ENCODE measurements around the gene ADIPOR2. TPM values are rescaled to one million over a fixed set of nuclear protein-coding genes. Genes with fewer than 3 reads are reported as not detected.

ADIPOR2 gene
- total and polyA plus RNA-seq, 2 donors (not counting 1 experiment from before 2014, with no cell fraction given): 9.2 to 35.9 TPM

DNA sequence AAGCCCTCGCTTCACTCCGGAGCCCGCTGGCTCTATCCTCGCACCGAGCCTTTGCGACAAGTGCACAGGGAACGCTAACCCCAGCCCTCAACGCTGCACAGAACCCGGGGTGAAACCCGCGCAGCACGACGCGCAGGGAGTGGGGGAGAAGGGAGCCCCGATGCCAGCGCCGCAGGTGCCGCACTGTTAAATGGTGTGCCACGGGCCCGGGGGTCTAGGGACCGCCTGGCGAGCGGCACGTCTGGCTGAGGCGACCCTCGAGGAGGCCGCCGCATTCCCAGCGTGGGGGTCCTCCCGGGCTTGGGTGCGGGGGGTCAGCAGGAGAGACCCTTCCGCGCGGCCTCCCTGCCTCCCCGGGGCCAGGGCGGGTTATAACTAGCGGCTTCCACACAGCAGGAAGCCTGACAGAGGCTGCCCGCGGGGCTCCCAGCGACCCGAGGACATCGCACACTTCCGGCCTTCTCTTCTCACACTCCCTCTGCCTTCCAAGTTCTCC, 105.7 kb downstream of the ADIPOR2 start:
- peak overlapping the region; percentile 97 for H3K27ac Mint-ChIP-seq
- ChIA-PET POLR2A (interaction anchor here (0.6 to 1.7 kb wide), 3 partner anchors 128 to 785 kb away, joined by 6 to 17 read pairs (median 8); no protein-coding TSS in a partner anchor), CTCF (interaction anchor here (1.4 to 15.6 kb wide), 6 partner anchors 109 to 162 kb away, joined by 4 to 620 read pairs (median 10); no protein-coding TSS in a partner anchor)
- H3K9ac ChIP-seq (ENCODE audit: low read length): peak overlapping the region; percentile 80
- TF ChIP-seq, protein P1, sequence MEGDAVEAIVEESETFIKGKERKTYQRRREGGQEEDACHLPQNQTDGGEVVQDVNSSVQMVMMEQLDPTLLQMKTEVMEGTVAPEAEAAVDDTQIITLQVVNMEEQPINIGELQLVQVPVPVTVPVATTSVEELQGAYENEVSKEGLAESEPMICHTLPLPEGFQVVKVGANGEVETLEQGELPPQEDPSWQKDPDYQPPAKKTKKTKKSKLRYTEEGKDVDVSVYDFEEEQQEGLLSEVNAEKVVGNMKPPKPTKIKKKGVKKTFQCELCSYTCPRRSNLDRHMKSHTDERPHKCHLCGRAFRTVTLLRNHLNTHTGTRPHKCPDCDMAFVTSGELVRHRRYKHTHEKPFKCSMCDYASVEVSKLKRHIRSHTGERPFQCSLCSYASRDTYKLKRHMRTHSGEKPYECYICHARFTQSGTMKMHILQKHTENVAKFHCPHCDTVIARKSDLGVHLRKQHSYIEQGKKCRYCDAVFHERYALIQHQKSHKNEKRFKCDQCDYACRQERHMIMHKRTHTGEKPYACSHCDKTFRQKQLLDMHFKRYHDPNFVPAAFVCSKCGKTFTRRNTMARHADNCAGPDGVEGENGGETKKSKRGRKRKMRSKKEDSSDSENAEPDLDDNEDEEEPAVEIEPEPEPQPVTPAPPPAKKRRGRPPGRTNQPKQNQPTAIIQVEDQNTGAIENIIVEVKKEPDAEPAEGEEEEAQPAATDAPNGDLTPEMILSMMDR (IDR thresholded peaks at IDR 0.05): no peak
- TF ChIP-seq EZH2 (IDR thresholded peaks at IDR 0.05; ENCODE audit: borderline replicate concordance, insufficient read depth, low read depth, low read length, poor library complexity, severe bottlenecking): no peak
- H3K4me3 ChIP-seq (ENCODE audit: control extremely low read depth in 1 of 5, extremely low read depth in 1 of 5, insufficient read depth in 1 of 5, low read depth in 2 of 5, low read length in 4 of 5): peak overlapping the region; percentile 64 to 88 (median 67)
- H3K27me3 Mint-ChIP-seq: no peaks in the 10 kb centered on the region
- H3K36me3 ChIP-seq (replicated peaks in 1 of 2; ENCODE audit: control extremely low read depth in 1 of 2, control insufficient read depth in 1 of 2, extremely low read depth in 1 of 2, insufficient read depth in 2 of 2, low read length in 1 of 2): no peaks in the 10 kb centered on the region
- H3K4me3 Mint-ChIP-seq: peak overlapping the region; percentile 98
- ATAC-seq (ENCODE audit: low read depth) (peak; percentile 16), DNase-seq (peak; percentile 67)
- peak overlapping the region; percentile 67 to 83 for H3K27ac ChIP-seq (ENCODE audit: low read length in 2 of 2)
- H2AFZ ChIP-seq (ENCODE audit: insufficient read depth, low read depth, low read length, poor library complexity, severe bottlenecking): peak overlapping the region; percentile 88
- WGBS (ENCODE audit: insufficient coverage): under 1% methylated on average over 43 of the region's 43 CpGs
- no peaks in the 10 kb centered on the region for H4K20me1 ChIP-seq (ENCODE audit: control insufficient read depth, insufficient read depth, low read length, poor library complexity, severe bottlenecking)
- H3K27me3 ChIP-seq (replicated peaks in 1 of 4; ENCODE audit: control extremely low read depth in 1 of 4, control insufficient read depth in 3 of 4, insufficient read depth in 4 of 4, low read length in 3 of 4): no peaks in the 10 kb centered on the region
- no peaks in the 10 kb centered on the region for H3K79me2 ChIP-seq (ENCODE audit: control insufficient read depth, insufficient read depth, low read length)
- intact Hi-C loops (cut with micrococcal nuclease): loop anchor here (1.0 kb wide), 6 partner anchors 8 to 495 kb away; partner anchors contain the start of gene DCP1B
- H3K4me1 Mint-ChIP-seq: peaks cover 33% of the 10 kb centered on the region
- H3K4me2 ChIP-seq (replicated peaks; ENCODE audit: low read depth, low read length, poor library complexity, severe bottlenecking): peak overlapping the region; percentile 94
- no peaks in the 10 kb centered on the region for H3K9me3 ChIP-seq (ENCODE audit: control extremely low read depth in 1 of 3, control insufficient read depth in 2 of 3, insufficient read depth in 1 of 3, low read length in 2 of 3)
- no peaks in the 10 kb centered on the region for H3K9me3 Mint-ChIP-seq (ENCODE audit: insufficient read depth)
- peaks cover 11 to 36% of the 10 kb centered on the region in 2 donors for H3K4me1 ChIP-seq (ENCODE audit: control insufficient read depth in 2 of 2, insufficient read depth in 2 of 2, low read length in 2 of 2)

All from B cell (primary cell).